Stimulated activated CD8-positive, alpha-beta memory T cell treated with anti-CD3 and anti-CD28 coated beads, Interleukin-7, amount 100 ng/mL, for 48 hours (primary cell): ENCODE data around the gene MS4A15.
"Not testable (repeated sequence)": the region's sequence is repeated elsewhere in the genome, so short reads cannot be mapped to it uniquely, and the experiment has no call there.

Source experiments
- DNase-seq, 2 donors: peaks; one replicate each; pipeline ENCODE4 v3.0.0-alpha.2; 2020; ENCODE audit warnings: low read depth in 1 of 2; ENCODE audit errors: extremely low read depth in 1 of 2

The MS4A15 gene

GRCh38 chr11:60798631-60799030, 42.0 kb downstream of the MS4A15 start:
- DNase-seq, result no peak

DNA sequence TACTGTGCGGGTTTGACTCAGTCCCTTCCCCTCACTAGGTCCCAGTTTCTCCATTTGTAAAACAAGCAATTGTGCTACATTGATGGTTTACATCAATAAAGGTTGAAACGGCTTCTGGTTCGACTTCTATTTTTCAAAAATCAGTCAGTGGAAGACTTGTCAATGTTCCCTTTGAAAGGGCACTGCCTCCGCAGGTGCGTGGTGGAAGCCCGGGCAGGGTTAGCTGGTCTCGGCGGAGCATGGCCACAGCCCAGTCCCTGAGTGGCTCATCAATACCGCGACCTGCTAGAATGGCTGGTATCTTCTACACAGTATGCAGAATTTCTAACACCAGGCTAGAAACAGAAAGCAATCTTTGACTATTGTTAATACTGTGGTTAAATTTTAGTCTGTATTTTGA, 44.5 kb downstream of the MS4A15 start:
- DNase-seq, result no peak

- no peak for DNase-seq
Observed at GRCh38 chr11:60803273-60803936, 46.7 kb downstream of the MS4A15 start.

DNA sequence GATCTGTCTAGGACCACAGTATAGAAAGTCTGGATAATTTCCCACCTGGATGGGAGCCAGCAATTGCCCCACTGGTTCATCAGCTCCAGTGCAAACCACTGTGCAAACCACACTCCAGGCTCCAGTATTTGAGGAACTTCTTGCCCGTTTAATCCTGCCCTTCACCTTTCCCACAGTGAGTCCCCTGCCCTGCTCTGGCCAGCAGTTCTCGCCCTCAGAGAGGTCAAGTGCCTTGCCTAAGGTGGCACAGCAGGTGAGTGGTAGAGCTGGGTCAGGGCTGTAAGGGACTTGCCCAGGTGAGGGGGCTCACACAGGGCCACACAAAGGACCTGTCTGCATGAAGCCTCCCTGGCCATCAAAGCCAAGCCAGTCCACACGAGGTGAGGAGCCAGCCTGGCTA, 52.6 kb downstream of the MS4A15 start:
- DNase-seq, result no peak

- DNase-seq, result no peak
Observed at GRCh38 chr11:60809691-60810090, 53.0 kb downstream of the MS4A15 start.

DNA sequence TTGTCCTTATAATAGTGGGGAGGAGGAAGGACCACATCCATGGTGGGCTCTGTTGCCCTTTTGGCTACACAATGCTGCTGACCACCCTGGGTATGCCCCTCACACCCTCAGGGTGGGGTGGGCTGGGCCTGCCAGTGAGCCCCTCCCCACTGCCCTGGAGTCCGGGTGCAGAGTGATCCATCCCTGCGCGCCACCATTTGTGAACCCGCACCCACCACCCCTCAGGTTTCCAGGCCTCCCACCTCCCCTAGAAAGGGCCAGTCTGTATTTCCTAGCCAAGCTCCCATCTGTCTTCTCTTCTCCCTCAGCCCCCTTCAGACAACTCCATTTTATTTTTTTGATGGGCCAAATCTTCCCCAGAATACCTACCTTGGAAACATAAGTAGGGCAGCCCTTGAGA, 53.5 kb downstream of the MS4A15 start:
- DNase-seq, result no peak

GRCh38 chr11:60810569-60810968, 53.9 kb downstream of the MS4A15 start:
- DNase-seq, result no peak

DNA sequence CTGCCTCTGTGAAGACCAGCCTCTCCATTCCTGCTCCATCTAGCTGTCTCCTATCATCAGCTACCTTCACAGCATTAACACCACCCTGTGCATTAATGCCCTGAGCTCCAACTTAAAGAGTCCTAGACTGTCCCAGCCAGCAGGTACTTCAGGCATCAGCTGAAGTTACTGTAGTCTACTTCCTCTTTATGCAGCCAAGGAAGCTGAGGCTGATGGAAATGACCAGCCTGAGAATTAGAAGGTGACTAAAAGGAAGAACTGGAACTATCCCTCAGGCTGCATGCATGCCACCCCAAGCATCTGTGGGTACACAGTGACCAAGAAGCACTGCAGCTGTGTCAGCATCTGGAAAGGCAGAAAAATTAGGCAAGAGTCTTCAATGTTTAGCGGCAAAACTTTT, 56.7 kb downstream of the MS4A15 start:
- DNase-seq, result no peak

DNA sequence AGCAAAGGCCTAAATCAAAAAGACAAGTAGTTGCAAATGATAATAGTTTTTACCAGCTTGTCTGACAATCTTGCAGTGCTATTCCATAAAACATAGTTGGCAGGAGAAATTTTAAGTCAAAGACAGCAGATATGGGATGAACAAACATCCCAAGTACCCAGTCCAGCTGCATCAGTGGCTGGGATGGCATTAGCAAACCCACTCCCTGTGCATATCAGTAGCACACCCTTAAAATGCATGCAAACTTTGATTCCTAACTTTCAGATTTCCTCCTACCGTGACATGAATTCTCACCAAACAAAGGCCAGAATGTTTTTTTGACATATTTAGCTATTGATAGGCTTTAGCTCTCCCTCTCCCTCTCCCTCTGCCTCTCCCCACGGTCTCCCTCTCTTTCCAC, 57.4 kb downstream of the MS4A15 start:
- no peak for DNase-seq

DNA sequence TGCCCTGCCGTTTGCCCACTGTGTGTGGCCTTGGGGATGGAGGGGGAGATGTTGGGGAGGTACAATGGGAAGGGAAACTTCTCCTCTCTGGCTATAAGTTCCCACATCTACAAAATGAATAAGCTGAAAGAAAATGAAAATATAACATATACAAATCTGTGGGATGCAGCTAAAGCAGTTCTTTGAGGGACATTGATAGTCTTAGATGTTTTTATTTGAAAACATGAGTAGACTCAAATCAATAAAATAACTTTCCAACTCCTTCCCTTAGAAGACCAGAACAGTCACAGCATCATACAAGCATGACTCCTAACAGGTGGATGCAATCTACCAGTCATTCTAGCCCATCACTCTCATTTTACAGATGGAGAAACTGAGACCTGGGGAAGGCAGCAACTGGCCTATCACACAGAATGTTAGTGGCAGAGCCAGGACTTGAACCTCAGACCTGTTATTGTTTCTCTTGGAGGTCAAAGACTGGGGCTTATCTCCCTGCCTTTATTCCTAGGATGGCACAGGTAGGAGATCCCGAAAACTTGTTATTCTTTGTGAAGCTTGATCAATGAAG, 60.0 kb downstream of the MS4A15 start:
- DNase-seq, result no peak

DNA sequence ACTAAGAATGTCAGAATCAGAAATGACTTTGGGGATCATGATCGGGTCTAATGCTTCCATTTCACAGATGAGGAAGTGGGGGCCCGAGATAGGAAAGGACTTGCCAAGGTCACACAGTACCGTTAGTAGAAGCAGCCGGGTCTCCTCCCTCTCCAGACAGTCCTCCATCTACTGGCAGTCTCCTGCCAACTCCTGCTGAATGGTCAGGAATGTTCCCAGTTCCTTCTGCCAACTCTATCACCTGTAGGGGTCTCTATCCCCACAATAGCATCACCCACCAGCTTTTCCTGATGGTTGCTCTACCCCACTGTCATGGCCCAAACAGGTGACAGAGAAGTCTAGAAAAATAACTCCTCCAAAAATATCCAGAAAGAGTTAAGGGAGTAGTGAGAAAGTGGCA, 61.4 kb downstream of the MS4A15 start:
- no peak for DNase-seq

GRCh38 chr11:60821827-60822599, 65.3 kb downstream of the MS4A15 start:
- DNase-seq, result no peak

DNA sequence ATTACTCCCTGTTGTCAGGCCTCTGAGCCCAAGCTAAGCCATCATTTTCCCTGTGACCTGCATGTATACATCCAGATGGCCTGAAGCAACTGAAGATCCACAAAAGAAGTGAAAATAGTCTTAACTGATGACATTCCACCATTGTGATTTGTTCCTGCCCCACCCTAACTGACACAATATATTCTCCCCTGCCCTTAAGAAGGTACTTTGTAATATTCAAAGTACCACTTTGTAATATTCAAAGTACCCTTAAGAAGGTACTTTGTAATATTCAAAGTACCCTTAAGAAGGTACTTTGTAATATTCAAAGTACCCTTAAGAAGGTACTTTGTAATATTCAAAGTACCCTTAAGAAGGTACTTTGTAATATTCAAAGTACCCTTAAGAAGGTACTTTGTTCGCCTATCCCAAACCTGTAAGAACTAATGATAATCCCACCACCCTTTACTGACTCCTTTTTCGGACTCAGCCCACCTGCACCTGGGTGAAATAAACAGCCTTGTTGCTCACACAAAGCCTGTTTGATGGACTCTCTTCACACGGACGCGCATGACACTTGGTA, 67.2 kb downstream of the MS4A15 start:
- DNase-seq, result not testable (repeated sequence)

- DNase-seq, result no peak
Observed at GRCh38 chr11:60825118-60825517, 68.5 kb downstream of the MS4A15 start.

- DNase-seq, result no peak
Observed at GRCh38 chr11:60825790-60826189, 69.1 kb downstream of the MS4A15 start.
